Activated naive CD4-positive, alpha-beta T cell (primary cell): ENCODE measurements around the gene FAXC.

Experiments used
- DNase-seq, 4 experiments: peaks; one replicate each; lab custom pipeline; 2025; lab: John Stamatoyannopoulos, UW

Gene FAXC

GRCh38 chr6:99349171-99350141 is at the start of gene FAXC:
Gene FAXC, minus strand, starts transcription at chr6:99349674. Its CDS starts 302 bp downstream, at chr6:99349372.
- DNase-seq: no peak

GRCh38 chr6:99397287-99397686 is 47.8 kb upstream of the FAXC start:
- no peak for DNase-seq

GRCh38 chr6:99393698-99394531 is 44.4 kb upstream of the FAXC start, which contains the start of gene COQ3:
Gene COQ3, minus strand, starts transcription at chr6:99394195. Its CDS starts 16 bp downstream, at chr6:99394179.
- DNase-seq: peak; percentile 24 to 60 (median 48)

- no peak for DNase-seq
Measured at GRCh38 chr6:99393366-99393697, 43.9 kb upstream of the FAXC start.

GRCh38 chr6:99390896-99391295 is 41.4 kb upstream of the FAXC start:
- DNase-seq: no peak

- no peak for DNase-seq
Measured at GRCh38 chr6:99384507-99384906, 35.0 kb upstream of the FAXC start.

GRCh38 chr6:99378636-99379035 is 29.2 kb upstream of the FAXC start:
- DNase-seq: no peak

- DNase-seq: no peak
Measured at GRCh38 chr6:99369533-99369932, 20.1 kb upstream of the FAXC start.

GRCh38 chr6:99366852-99367251 is 17.4 kb upstream of the FAXC start:
- DNase-seq: no peak

GRCh38 chr6:99364026-99364425 is 14.6 kb upstream of the FAXC start:
- DNase-seq: no peak

- no peak for DNase-seq
Measured at GRCh38 chr6:99362678-99363268, 13.3 kb upstream of the FAXC start.

- no peak for DNase-seq
Measured at GRCh38 chr6:99359800-99360199, 10.3 kb upstream of the FAXC start.

GRCh38 chr6:99356641-99357040 is 7.2 kb upstream of the FAXC start:
- no peak for DNase-seq

GRCh38 chr6:99354983-99355382 is 5.5 kb upstream of the FAXC start:
- DNase-seq: no peak

GRCh38 chr6:99353126-99353525 is 3.7 kb upstream of the FAXC start:
- no peak for DNase-seq

GRCh38 chr6:99350573-99350972 is 1.1 kb upstream of the FAXC start:
- DNase-seq: no peak

- DNase-seq: no peak
Measured at GRCh38 chr6:99348288-99349170, 945 bp downstream of the FAXC start.

GRCh38 chr6:99347804-99348203 is 1.7 kb downstream of the FAXC start:
- no peak for DNase-seq

GRCh38 chr6:99346595-99346994 is 2.9 kb downstream of the FAXC start:
- no peak for DNase-seq

- no peak for DNase-seq
Measured at GRCh38 chr6:99345164-99345563, 4.3 kb downstream of the FAXC start.

- DNase-seq: no peak
Measured at GRCh38 chr6:99344289-99344688, 5.2 kb downstream of the FAXC start.
